Hematopoietic multipotent progenitor cell treated with erythropoietin and hydrocortisone succinate and interleukin-3 and kit ligand, for 8 days (in vitro differentiated cells): ENCODE data around the gene PCDHB16.
"Not testable (repeated sequence)": the region's sequence is repeated elsewhere in the genome, so short reads cannot be mapped to it uniquely, and the experiment has no call there.

Source experiments
- DNase-seq: peaks from one replicate; pipeline ENCODE4 v3.0.0-alpha.2; 2015

PCDHB16 gene

GRCh38 chr5:141184117-141184855 is 2.1 kb downstream of the PCDHB16 start:
- not testable (repeated sequence) for DNase-seq

- peak; percentile 1 for DNase-seq
These were observed 4.8 kb downstream of the PCDHB16 start, which contains the start of gene PCDHB9 for GRCh38 chr5:141186897-141187512. PCDHB9 (plus strand) TSS chr5:141187161; CDS start chr5:141187319, 158 bp downstream.

GRCh38 chr5:141188682-141189081 is 6.5 kb downstream of the PCDHB16 start:
- not testable (repeated sequence) for DNase-seq

GRCh38 chr5:141189131-141189530 is 6.9 kb downstream of the PCDHB16 start:
- DNase-seq: not testable (repeated sequence)

- DNase-seq: peak; percentile 27
These were observed 10.0 kb downstream of the PCDHB16 start, which contains the start of gene PCDHB10 for GRCh38 chr5:141192110-141192725. PCDHB10 (plus strand) TSS chr5:141192353; CDS start chr5:141192553, 200 bp downstream.

GRCh38 chr5:141194332-141194731 is 12.1 kb downstream of the PCDHB16 start:
- not testable (repeated sequence) for DNase-seq

- DNase-seq: no peak
These were observed 14.2 kb downstream of the PCDHB16 start for GRCh38 chr5:141196363-141196762.

GRCh38 chr5:141199359-141200235 is 17.4 kb downstream of the PCDHB16 start, which contains the start of gene PCDHB11:
PCDHB11 (plus strand) TSS chr5:141199627; CDS start chr5:141199775, 148 bp downstream.
- DNase-seq: no peak

- not testable (repeated sequence) for DNase-seq
These were observed 18.9 kb downstream of the PCDHB16 start for GRCh38 chr5:141201126-141201525.

- DNase-seq: not testable (repeated sequence)
These were observed 19.5 kb downstream of the PCDHB16 start for GRCh38 chr5:141201646-141202045.

- no peak for DNase-seq
These were observed 26.3 kb downstream of the PCDHB16 start, which contains the start of gene PCDHB12 for GRCh38 chr5:141208478-141208877. PCDHB12 (plus strand) TSS chr5:141208719; CDS start chr5:141208908, 189 bp downstream.

- not testable (repeated sequence) for DNase-seq
These were observed 28.1 kb downstream of the PCDHB16 start for GRCh38 chr5:141210281-141210680.

- not testable (repeated sequence) for DNase-seq
These were observed 28.7 kb downstream of the PCDHB16 start for GRCh38 chr5:141210849-141211248.

GRCh38 chr5:141213656-141214339 is 31.6 kb downstream of the PCDHB16 start, which contains the start of gene PCDHB13:
PCDHB13 (plus strand) TSS chr5:141213919; CDS start chr5:141214124, 205 bp downstream.
- DNase-seq: peak; percentile 3

GRCh38 chr5:141214583-141214982 is 32.4 kb downstream of the PCDHB16 start:
- DNase-seq: not testable (repeated sequence)

GRCh38 chr5:141215504-141215903 is 33.3 kb downstream of the PCDHB16 start:
- not testable (repeated sequence) for DNase-seq

GRCh38 chr5:141216035-141216434 is 33.8 kb downstream of the PCDHB16 start:
- DNase-seq: not testable (repeated sequence)

- DNase-seq: no peak
These were observed 41.1 kb downstream of the PCDHB16 start, which contains the start of gene PCDHB14 for GRCh38 chr5:141223112-141223783. PCDHB14 (plus strand) TSS chr5:141223343; CDS start chr5:141223506, 163 bp downstream.

GRCh38 chr5:141224844-141225243 is 42.7 kb downstream of the PCDHB16 start:
- not testable (repeated sequence) for DNase-seq

- DNase-seq: not testable (repeated sequence)
These were observed 43.2 kb downstream of the PCDHB16 start for GRCh38 chr5:141225421-141225820.
